HG02870 (cell line): ENCODE results near the gene GRID1.
"Not testable (repeated sequence)": the region's sequence is repeated elsewhere in the genome, so short reads cannot be mapped to it uniquely, and the experiment has no call there.

Experiments used
- ATAC-seq: cut with Tn5 transposase; IDR thresholded peaks from one replicate; pipeline ENCODE4 v1.9.1; 2021; ENCODE audit warnings: mild to moderate bottlenecking, moderate library complexity; ENCODE audit not compliant: unreplicated experiment

GRID1 gene

GRCh38 chr10:86255405-86256251, 111.0 kb downstream of the GRID1 start:
- no peak for ATAC-seq

GRCh38 chr10:86254526-86255174, 111.9 kb downstream of the GRID1 start:
- no peak for ATAC-seq

DNA sequence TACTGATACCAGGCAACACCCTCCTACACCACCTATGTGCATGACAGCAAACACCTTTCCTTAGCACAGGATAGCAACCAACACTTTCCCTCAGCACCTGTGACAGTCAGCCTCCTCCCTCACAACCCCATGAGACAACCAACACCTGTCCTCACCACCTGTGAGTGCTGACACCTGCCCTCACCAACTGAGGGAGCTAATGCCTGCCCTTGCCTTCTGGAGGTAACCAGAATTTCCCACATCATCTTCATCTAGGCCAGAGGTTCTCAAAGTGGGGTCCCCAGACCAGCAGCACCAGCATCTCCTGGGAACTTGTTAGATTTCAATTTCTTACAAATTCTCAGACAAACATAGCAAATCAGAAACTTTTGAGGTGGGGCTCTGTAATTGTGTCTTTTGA, 112.5 kb downstream of the GRID1 start:
- ATAC-seq: no peak

DNA sequence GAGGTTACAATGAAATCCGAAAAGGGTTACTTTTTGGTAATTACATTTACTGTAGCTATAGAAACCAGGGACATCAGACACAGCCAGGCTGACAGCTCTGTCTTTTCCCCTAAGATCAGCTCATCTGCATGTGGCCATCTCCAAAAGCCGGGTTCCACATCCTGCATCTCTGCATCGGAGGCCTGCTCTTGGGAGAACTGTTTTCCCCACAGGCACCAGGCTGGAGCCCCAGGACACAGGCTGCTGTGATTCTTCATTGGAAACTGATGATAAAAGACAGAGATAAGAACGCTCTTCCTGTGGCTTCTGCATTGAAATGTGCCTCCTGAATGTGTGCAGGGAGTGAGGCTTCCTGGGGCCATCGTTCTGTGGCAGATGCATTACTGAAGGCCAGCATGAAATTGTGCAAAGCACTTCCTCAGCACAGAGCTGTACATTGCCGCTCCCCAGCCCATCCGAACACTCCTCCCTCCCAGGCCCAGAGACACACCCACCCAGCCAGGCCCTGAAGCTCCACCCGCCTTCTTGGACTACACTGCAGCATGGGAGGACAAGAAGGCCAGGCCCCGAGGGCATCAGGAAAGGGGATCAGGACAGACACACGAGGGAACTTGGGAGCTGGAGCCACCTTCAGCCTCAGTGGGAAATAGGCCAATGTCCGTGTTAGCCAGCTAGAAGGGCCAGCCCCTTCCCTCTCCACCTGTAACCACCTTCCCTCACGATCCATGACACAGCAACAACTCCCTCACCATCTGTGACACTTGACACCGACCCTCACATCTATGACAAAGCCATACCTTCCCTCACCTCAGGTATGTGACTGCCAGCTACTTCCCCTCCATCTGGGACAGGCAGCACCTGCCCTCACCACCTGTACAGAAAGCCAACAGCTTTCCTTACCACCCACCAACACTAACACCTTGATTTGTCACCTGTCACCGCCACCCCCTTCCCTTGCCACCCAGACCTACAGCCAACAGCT, 113.2 kb downstream of the GRID1 start:
- no peak for ATAC-seq

GRCh38 chr10:86252556-86252955, 114.0 kb downstream of the GRID1 start:
- no peak for ATAC-seq

DNA sequence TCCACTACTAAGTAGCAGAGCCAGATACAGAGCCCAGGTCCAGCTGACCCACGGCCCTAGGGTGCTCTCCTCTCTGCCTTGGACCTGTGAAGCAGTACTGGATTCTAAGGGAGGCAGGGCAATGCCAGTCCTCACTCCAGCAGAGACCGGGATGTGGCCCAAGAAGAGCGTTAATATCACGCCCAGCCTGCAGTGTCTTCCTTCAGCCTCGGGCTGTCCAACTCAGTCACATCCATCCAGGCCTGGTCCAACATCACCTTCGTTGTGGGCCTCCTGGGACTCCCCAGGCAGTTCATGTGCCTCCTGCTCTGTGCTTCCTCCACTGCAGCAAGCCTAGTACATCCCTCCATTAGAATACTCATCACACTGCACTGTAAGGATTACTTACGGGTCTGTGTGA, 114.5 kb downstream of the GRID1 start:
- no peak for ATAC-seq

DNA sequence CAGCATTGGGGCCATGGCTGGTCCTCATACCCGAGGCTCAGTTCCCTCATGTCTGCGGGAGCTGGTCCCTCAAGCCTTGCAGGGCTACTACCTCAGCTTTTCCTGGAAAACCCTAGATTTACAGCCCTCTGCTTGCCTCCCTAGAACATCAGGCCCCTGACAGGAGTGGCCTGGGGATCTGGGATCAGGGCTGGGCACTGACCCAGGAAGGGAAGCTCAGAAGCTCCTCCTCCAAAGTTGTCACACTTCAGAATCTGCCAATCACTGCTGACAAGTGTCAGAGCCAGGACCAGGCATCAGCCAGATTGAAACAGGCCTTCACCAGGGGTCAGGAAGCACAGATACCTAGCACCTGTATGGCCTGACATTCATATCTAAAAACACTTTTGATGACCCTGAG, 115.2 kb downstream of the GRID1 start:
- ATAC-seq: no peak

- no peak for ATAC-seq
These were observed 116.2 kb downstream of the GRID1 start for GRCh38 chr10:86250399-86250798.

GRCh38 chr10:86249794-86250193, 116.8 kb downstream of the GRID1 start:
- ATAC-seq: no peak

DNA sequence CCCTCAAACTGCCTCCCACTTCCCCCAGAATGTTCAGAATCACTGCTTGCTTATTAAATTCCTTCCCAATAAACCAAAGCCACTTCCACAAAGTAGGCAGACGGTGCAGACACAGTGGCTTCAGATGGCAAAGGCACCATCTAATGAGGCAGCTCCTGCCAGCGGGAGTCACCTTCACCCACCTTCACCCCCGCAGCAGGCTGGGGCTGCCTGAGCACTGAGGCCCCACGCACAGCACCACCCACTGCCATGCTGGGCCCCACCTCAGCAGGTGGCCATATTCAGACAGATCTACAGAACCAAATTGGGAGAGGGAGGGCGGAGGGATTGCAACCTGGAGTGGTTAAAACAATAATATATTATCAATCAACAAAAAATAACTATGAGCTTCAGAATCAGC, 118.5 kb downstream of the GRID1 start:
- ATAC-seq: no peak

DNA sequence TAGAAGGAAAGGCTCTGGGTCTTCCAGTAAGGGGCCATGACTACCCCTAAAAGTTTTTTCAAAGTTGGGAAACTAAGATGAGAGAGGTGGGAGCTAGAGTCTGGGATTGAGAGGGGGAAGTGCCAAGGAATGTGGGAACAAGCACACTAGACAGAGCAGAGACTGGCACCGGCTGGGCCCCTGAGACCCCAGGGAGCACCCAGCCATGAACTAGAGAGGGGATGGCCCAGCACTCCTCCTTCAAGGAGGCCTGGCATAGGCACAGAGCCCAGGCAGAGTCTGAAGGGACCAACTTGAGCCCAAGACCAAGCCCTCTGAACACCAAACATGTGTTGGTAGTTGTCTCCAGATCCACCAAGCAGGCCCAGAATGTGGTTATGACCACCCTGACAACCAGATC, 119.0 kb downstream of the GRID1 start:
- no peak for ATAC-seq

GRCh38 chr10:86247073-86247472, 119.5 kb downstream of the GRID1 start:
- ATAC-seq: no peak

DNA sequence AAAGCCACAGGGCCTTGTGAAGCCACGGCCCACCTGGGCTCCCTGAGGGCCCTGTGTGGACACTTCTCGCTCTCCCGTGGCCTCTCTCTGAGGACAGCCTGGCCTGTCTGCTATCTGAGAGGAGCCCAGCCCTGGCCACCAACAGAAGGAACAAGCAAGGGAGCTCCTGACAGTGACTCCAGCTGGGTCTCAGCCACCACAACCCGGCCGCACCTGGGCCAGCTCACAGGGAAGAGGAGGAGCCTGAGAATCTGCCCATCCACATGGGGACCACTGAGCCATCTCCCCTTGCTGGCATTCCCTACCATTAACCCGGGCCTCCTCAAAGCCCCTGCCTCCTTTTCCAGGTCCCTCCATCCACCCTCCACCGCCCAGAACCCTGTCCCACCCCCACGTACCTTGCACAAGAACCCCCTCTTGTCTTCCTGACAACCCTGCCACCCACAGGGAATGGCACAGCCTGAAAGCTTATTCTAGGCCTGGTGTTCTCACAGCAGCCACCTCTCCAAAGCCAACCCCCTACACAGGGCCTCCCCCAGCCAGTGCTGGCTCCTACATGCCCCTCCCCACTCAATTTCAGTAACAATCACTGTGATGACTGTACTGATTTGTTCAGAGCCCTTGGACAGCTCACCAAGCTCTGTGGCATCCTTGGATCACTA, 120.2 kb downstream of the GRID1 start:
- no peak for ATAC-seq

DNA sequence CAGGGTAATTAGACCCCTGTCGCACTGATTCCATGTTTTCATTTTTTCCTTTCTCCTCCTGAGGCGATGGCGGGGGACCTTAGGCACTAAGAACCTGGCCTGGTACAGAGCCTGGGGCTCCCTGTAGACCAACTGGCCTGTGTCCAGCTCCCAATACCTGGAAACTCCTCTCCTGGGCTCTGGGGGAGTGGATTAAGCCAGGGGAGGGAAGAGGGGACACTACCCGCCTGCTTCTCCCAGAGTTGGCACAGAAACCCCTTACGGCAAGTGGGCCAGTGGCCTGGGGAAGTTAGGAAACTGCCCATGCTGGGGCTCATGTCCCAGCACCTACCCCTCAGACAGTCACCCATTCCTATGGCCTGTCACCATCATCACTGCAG, 121.6 kb downstream of the GRID1 start:
- no peak for ATAC-seq

GRCh38 chr10:86244297-86245014, 122.1 kb downstream of the GRID1 start:
- ATAC-seq: no peak

DNA sequence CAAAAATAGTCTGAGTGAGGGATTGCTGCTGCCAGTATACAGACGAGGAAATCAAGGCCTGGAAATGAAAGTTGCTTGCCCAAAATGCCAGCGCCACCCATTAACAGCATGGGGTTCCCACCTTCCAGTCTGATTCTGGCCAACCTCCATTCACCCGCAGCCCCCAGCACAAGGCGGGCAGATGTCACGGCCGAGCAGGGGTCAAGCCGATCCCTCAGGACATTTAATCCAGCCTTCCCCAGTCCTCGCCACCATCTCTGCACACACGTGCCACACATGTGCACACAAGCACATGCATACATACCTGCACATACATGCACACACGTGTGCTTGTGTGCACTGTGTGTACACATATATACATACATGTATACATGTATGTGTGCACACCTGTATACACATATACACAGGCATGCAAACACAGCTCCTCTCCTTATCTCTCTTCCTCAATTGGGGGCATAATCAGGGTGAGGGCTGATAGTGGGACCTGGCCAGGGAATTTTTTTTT, 122.9 kb downstream of the GRID1 start:
- ATAC-seq: no peak

- no peak for ATAC-seq
These were observed 123.8 kb downstream of the GRID1 start for GRCh38 chr10:86242761-86243160.

GRCh38 chr10:86238089-86238488, 128.5 kb downstream of the GRID1 start:
- not testable (repeated sequence) for ATAC-seq

GRCh38 chr10:86234541-86235270, 131.9 kb downstream of the GRID1 start:
- no peak for ATAC-seq
